Measurements from ENCODE around the gene C2CD3. TPM values are rescaled to one million over a fixed set of nuclear protein-coding genes. Genes with fewer than 3 reads are reported as not detected.
"Not testable (repeated sequence)": the region's sequence is repeated elsewhere in the genome, so short reads cannot be mapped to it uniquely, and the experiment has no call there.

The C2CD3 gene
- total RNA-seq, 1 experiment from 2014 or later: 16.1 TPM

DNA sequence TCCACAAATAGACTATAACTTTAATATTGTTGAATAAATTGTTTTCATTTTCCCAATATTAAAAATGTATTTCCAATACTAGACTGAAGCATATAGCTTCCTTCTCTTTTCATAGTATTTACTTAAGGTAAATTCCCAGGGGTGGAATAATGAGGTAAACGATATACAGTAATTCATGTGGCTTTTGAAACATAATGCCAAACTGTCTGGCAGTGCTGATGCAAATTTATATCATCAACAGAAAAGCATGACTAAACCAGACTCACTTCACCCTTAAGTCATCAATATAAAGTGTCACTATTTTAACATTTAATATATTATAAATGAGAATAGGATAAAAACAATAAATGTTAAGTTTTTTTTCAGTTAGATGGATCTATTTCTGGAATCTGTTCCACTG lies 13.6 kb downstream of the C2CD3 start:
- DNase-seq (ENCODE audit: low read depth): no peak

DNA sequence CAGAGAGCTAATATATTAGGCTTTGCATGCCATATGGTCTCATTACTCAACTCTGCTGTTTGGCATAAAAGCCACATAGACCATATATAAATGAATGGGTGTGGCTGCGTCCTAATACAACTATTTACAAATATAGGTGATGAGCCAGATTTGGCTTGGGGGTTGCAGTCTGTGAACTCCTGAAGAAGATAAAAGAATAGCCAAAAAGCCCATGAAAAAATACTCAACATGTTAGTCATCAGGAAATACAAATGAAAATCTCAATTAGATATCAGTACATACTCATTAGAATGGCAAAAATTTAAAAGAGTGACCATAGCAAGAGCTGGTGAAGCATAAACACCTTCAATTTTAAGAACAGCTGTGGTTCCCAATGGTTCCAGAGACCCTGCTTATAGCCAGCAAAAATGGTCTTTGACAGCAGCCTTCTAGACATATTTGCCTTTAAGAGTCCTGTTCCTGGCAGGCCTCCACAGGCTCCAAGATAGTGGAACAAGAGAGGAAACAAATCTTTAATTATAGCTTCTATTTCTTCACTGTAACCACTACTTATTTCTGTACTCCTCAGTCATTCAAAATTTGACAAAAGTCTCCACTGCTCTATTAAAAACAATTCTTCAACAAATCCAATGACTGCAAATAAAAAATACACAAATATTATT lies 16.1 kb downstream of the C2CD3 start:
- DNase-seq (ENCODE audit: low read depth): peak; percentile 39

DNA sequence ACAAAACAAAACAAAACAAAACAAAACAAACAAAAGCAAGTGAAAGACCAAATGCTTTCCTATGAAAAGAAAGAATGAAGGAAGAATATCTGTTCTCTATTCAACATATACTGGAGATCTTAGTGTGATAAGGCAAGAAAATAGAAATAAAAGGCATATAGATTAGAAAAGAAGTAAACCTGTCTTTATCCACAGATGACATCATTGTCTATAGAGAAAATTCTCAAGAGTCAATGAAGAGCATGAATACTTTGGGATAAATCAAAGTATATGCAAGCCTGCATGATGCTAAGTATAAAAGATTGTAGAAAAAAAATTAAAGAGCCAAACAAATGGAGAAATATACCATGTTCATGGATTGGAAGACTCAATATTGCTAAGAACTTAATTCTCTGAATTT lies 17.6 kb downstream of the C2CD3 start:
- DNase-seq (ENCODE audit: low read depth): no peak

DNA sequence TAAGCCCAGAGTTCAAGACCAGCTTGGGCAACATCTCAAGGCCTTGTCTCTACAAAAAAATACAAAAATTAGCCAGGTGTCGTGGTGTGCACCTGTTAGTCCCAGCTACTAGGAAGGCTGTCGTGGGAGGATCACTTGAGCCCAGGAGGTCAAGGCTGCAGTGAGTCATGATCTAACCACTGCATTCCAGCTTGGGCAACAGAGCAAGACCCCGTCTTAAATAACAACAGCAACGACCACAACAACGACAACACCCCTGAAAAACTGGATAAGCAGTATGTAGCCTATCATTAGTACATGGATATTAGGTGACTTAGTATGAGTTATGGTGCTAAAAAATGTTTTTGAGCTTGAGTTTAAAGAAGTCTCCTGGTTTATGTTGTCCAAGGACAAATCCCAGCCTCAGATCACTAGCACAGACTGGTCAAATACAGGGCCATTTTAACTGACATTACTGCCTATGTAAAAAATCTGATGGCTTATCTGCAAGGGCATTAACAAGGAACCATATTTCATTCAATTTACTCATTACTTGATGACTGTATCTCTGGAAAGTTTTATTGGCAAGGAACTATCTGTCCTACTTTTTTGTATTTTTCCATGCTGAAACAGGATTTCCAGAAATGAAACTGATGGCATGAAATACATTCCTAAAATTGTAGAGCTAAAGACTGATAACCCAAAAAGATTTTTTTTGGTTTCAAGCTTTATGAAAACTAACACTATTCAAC lies 23.4 kb downstream of the C2CD3 start:
- peak; percentile 63 for DNase-seq (ENCODE audit: low read depth)

DNA sequence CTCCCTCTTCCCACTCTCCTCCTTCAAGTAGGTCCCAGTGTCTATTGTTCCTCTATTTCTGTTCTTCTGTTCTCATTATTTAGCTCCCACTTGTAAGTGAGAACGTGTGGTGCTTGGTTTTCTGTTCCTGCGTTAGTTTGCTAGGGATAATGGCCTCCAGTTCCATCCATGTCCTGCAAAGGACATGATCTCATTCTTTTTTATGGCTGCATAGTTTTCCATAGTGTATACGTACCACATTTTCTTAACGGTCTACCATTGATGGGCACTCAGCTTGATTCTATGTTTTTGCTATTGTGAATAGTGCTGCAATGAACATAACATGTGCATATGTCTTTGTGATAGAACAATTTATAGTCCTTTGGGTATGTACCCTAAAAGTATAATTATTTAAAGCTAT lies 26.2 kb downstream of the C2CD3 start:
- DNase-seq (ENCODE audit: low read depth): no peak

DNA sequence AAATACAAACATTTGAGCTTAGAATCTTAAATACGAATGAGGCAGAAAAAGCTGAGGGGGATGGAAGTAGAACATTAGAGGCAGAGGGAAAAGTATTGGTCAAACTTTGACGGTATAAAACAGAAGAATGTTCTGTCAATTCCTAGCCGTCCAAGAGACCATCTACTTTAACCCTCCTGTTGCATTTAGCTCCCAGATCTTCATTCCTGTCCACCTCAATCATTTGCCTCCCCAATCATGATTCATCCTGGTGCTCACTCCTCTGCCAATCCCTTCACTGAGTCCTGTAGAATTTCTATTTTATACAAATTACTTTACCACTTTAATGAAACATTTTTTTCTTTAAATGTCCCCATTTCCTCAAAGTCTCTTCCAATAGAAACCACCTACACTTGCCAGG lies 28.2 kb downstream of the C2CD3 start:
- DNase-seq (ENCODE audit: low read depth): no peak

DNA sequence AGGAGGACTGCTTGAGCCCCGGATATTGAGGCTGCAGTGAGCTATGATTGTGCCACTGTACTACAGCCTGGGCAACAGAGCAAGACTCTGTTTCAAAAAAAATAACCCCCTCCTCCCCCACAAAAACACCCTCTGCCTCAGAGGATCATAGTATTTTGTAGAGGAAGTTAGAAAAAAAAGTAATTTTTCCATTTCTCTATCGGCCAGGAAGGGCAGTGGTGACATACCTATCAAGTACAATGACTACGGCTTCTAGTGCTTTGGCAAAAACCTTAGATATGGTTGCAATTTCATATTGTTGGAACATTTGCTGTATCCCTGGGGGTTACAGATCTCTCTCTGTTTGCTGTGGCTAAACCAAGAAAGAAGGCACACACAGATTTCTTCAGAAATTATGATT lies 28.9 kb downstream of the C2CD3 start:
- no peak for DNase-seq (ENCODE audit: low read depth)

DNA sequence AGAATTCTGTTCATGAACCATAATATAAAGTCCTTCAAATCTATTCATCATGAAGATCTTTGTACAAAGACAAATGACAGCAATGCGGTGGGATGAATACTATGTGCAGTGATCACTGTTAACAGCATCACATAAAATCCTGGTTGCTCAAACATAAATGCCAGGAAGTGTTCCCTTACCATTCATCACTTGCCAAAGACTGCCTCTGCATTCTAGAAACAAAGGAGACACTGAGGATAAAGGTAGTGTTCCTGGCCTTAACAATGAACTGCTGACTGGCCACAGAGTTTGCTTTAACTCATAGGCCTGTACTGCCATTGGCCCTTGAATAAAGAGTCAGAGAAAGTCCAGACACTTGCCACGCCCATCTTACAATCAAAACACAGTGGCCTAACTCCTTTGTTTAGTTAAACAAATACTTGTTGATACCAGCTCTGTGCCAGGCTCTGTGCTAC lies 29.5 kb downstream of the C2CD3 start:
- DNase-seq (ENCODE audit: low read depth): no peak

DNA sequence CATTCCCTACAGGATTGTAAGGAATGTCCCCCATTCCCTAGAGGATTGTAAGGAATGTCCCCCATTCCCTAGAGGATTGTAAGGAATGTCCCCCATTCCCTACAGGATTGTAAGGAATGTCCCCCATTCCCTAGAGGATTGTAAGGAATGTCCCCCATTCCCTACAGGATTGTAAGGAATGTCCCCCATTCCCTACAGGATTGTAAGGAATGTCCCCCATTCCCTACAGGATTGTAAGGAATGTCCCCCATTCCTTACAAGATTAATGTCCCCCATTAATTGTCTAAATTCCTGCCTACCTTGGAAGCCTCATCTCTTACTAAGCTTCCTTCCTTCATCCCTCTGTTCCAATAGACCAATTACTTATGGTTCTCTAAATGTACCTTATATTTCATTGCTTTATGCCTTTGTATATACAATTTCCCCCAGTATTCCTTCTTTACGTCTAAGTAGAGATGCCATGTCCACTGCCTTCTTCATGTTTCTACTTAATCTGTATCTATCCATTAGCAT lies 30.8 kb downstream of the C2CD3 start:
- DNase-seq (ENCODE audit: low read depth): not testable (repeated sequence)

DNA sequence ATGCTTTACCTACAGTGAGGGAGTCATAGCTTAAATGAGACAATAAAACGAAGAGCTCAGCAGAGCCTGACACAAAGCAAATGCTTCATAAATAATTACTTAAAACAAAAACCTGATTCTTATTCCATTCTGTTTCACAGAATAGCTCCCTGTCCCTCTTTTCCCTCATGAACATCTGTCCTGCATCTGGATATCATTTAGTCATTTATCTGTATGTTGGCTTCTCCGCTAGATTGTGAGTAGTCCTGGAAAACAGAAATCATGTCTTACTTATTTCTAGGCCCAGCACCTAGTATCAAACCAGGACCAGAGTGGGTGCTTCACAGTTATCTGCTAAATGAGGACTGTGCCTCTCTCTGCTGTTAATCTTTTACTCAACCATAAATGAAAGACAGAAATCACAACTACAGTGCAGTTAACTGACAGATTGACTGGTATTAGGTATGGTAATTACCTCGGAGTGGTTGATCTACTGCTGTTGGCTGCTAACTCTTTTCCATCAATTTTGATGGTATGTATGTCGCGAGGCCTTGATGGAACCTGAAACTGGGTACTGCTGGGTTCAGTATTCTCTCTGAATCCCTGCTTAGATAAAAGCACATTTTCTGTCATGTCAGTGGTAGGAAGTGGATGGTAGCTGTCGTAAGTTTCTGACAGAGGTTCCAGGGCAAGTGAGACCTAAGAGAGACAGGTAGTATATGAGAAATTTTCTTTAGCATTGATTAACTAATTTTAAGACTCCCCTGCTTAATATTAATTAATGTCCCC lies 31.5 kb downstream of the C2CD3 start:
- no peak for DNase-seq (ENCODE audit: low read depth)

DNA sequence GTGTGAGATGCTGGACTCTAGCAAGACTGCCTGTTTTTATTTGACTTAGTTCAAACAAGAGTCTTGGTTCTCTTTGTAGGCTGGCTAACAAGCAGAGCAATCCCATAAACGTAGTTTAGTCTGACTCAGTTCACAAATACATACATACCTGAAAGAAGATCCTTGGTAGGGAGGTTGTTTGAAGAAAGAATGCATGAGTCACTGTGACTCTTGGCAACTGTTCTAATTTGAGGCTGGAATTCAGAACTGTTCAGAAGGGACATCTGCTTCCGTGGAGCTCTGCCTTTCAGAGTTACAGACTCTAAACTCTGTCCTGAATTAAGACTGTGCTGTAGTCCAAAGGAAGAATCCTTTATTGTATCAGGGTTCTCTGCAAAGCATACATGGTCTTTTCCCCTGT lies 32.2 kb downstream of the C2CD3 start:
- DNase-seq (ENCODE audit: low read depth): peak; percentile 97

DNA sequence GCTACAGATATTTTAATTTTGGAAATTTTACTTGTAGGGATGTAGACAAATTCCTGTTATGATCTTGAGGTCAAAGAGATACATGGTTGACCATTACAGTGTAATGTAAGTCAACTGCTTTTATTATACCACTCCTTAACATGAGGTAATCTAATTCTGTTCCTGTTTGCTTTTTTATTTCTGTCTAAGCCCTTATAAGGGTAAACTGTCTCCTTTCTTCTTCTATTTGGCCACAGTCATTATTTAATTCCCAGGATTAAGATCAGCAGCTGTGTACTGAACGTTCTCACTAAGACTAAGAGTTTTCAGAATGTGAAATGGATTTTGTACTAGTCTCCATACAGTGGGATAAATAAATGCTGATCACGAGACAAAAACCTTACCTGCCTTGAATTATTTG lies 32.8 kb downstream of the C2CD3 start:
- DNase-seq (ENCODE audit: low read depth): no peak

DNA sequence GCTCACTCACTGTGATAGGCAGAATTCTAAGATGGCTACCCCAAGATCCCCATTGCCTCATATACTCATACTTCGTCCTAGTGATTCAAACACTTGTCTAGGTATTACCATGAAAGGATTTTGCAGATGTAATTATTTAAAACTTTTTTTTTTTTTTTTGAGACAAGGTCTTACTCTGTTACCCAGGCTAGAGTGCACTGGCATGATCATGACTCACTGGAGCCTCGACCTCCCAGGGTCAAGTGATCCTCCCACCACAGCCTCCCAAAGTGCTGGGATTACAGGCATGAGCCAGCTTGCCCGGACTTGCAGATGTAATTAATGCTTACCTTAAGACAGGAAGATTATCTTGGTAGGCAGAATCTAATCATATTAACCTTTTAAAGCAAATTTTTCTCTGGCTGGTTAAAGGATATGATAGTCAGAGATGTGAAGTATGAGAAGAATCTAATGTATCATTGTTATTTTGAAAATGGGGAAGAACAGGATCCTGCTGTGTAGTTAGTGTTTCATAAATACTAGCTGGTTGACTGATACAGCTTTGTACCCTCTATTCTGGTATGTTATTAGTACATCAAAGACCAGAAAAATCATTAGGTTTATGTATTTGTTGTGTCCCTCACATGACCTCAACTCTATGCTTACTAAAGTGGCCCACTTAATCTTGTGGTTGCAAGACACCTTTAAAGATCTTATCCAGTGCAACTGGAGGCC lies 35.5 kb downstream of the C2CD3 start:
- peak; percentile 29 for DNase-seq (ENCODE audit: low read depth)

DNA sequence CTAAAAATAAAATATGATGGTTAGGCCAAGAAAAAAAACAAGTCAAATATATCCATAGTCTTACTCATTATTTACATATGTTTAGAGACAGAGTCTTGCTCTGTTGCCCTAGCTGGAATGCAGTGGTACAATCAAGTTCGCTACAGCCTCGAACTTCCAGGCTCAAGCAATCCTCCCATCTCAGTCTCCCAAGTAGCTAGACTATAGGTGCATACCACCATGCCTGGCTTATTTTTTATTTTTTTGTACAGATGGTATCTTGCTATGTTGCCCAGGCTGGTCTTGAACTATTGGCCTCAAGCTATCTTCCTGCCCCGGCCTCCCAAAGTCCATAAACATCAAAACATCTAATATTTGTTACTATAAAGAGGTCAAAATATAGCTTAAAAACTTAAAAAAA lies 36.1 kb downstream of the C2CD3 start:
- no peak for DNase-seq (ENCODE audit: low read depth)

DNA sequence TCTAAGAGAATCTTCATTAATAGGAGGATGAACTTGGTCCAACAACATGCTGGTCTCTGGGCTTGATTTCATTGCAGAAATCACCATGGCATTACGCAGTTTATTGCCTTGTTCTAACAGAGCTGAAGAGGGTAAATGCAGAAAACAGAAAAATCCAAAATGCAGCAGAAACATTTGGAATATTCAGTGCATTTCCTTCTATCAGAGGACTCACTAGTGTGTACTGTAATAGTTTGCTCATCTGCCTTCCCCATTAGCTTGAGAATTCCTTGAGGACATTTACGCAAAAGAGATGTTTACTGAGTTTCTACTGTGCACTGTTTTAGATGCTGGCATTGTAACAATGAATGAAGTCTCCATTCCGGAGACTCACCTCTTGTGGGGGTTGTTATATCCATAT lies 37.4 kb downstream of the C2CD3 start:
- no peak for DNase-seq (ENCODE audit: low read depth)

DNA sequence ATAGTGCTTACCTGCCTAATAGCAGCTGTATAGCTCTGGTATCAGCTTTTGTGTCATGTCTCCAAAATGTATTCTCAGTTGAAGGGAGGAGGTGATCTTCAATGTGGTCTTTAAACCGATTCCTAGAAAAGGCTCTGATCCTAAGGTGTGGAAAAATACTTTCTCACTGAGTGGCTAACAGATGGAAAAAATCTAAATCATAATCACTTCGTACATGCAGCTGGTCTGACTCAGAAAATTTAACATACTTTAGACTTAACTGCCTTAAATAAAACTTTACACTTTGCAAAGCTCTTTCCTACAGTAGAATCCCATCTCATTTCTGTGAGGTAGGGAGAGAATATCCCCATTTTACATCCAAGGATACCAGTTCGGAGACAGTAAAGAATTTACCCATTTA lies 38.0 kb downstream of the C2CD3 start:
- DNase-seq (ENCODE audit: low read depth): no peak

DNA sequence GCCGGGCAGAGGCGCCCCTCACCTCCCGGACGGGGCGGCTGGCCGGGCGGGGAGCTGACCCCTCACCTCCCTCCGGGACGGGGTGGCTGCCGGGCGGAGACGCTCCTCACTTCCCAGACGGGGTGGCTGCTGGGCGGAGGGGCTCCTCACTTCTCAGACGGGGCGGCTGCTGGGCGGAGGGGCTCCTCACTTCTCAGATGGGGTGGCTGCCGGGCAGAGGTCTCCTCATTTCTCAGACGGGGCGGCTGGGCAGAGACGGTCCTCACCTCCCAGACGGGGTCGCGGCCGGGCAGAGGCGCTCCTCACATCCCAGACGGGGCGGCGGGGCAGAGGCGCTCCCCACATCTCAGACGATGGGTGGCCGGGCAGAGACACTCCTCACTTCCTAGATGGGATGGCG lies 41.7 kb downstream of the C2CD3 start:
- DNase-seq (ENCODE audit: low read depth): not testable (repeated sequence)

DNA sequence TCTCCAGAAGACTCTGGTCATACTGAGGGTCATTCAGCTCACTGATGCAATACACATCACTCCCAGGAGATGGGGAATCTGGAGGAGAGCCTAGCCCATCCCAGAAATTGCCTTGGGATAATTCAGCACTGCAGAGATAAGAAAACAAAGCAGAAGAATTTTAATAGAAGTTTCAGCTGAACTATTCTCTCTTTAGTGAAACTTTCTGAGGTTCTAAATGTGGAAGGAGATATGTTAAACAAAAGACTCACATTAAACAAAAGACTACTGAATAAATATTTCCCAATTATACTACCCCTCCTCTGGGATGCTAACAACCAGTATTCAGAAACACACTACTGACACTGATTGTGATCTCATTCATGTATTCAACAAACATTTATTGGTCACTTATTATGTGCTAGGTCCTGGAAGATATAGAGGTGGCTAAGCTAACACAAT lies 47.8 kb downstream of the C2CD3 start:
- DNase-seq (ENCODE audit: low read depth): no peak

DNA sequence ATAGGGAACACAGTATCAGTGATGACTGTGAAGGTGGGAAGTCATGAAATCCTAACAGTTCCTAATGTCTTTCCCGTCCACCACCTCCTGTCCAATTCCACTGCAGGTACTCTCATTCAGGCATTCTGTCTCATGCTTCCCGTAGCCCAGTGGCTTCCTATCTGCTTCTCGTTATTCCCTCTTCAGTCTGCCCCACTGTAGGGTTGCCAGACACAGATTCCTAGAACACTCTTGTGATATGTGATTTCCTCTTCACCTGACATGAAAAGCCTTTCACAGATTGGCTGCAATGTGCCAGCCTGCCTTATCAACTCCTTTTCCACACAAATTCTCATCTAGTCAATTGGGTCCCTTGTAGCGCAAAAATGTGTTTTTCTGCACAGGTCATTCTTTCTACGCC lies 49.0 kb downstream of the C2CD3 start:
- DNase-seq (ENCODE audit: low read depth): no peak

DNA sequence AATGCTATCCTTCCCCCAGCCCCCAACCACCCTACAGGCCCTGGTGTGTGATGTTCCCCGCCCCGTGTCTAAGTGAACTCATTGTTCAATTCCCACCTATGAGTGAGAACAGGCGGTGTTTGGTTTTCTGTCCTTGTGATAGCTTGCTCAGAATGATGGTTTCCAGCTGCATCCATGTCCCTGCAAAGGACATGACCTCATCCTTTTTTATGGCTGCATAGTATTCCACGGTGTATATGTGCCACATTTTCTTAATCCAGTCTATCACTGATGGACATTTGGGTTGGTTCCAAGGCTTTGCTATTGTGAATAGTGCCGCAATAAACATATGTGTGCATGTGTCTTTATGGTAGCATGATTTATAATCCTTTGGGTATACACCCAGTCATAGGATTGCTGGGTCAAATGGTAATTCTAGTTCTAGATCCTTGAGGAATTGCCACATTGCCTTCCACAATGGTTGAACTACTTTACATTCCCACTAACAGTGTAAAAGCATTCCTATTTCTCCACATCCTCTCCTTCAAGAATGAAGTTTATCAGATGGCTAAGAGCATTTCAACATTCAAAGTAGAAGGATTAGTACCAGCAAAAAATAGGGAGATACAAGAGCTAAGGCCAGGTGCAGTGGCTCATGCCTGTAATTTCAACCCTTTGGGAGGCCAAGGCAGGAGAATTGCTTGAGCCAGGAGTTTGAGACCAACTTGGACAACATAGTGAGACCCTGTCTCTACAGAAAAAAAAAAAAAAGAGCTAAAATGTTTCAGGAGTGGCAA lies 50.4 kb downstream of the C2CD3 start:
- not testable (repeated sequence) for DNase-seq (ENCODE audit: low read depth)

DNA sequence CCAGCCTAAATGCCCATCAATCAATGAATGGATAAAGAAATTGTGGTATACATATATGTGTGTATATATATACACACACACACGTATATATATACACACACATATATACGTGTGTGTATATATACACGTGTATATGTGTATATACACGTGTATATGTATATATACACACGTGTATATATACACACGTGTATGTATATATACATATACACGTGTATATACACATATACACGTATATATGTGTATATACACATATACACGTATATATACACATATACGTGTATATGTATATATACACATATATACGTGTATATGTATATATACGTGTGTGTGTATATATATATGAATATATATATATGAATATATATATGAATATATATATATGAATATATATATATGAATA lies 54.1 kb downstream of the C2CD3 start:
- no peak for DNase-seq (ENCODE audit: low read depth)
